IMR-90 (cell line): ENCODE measurements around the gene GUCY1A2. TPM values are rescaled to one million over a fixed set of nuclear protein-coding genes. Genes with fewer than 3 reads are reported as not detected.

Source experiments
- ATAC-seq: fragments of 200-7000 bp; cut with Tn5 transposase; 2 replicates; pipeline ENCODE4 v1.9.1; 2020; ENCODE audit warnings: low read depth, mild to moderate bottlenecking, moderate library complexity
- BruUV-seq: library from RNA; stranded (reverse); fragments of 400-500 nt; replicated peaks from 2 replicates; lab custom pipeline; 2021; lab: Mats Ljungman, UMichigan
- CTCF ChIA-PET: fragments of 300-600 bp; formaldehyde crosslinking; extraction: SDS; loops from one replicate; lab custom pipeline; 2021; ENCODE audit warnings: antibody characterized with exemption; lab: Yijun Ruan, JAX
- POLR2A ChIA-PET: fragments of 300-600 bp; sonication (Branson Sonifier 250); formaldehyde crosslinking; loops from one replicate; lab custom pipeline; 2022; ENCODE audit warnings: antibody characterized with exemption; ENCODE audit not compliant: unreplicated experiment; lab: Charles Lee
- DNase-seq: peaks from one replicate; pipeline ENCODE4 v3.0.0; 2013
- H2AFZ ChIP-seq: replicated peaks from 2 replicates; pipeline ENCODE3; 2013; ENCODE audit warnings: low read length, mild to moderate bottlenecking; ENCODE audit not compliant: poor library complexity
- H2AK5ac ChIP-seq: 2 replicates; pipeline ENCODE4 v1.6.1; 2013; ENCODE audit warnings: low read depth, low read length, inconsistent platforms
- H2AK9ac ChIP-seq: replicated peaks from 2 replicates; pipeline ENCODE3; 2013; ENCODE audit warnings: mild to moderate bottlenecking, low read depth, low read length, moderate library complexity; ENCODE audit not compliant: poor library complexity
- H2BK120ac ChIP-seq: 2 replicates; pipeline ENCODE4 v1.6.1; 2013; ENCODE audit warnings: low read depth, low read length, inconsistent platforms
- H2BK15ac ChIP-seq: 3 replicates; pipeline ENCODE4 v1.6.1; 2013; ENCODE audit warnings: low read depth, low read length, inconsistent platforms
- H2BK20ac ChIP-seq: 2 replicates; pipeline ENCODE4 v1.6.1; 2013; ENCODE audit warnings: low read depth, mild to moderate bottlenecking, inconsistent platforms, low read length, moderate library complexity
- H2BK5ac ChIP-seq: 2 replicates; pipeline ENCODE4 v1.6.1; 2013; ENCODE audit warnings: mild to moderate bottlenecking, low read depth, low read length, inconsistent platforms; ENCODE audit not compliant: poor library complexity, severe bottlenecking
- H3K14ac ChIP-seq: replicated peaks from 2 replicates; pipeline ENCODE4 v1.6.1; 2013; ENCODE audit warnings: low read depth, low read length, inconsistent platforms
- H3K18ac ChIP-seq: 2 replicates; pipeline ENCODE4 v1.6.1; 2013; ENCODE audit warnings: low read depth, low read length, control low read depth
- H3K23ac ChIP-seq: 2 replicates; pipeline ENCODE4 v1.6.1; 2013; ENCODE audit warnings: low read depth, low read length, inconsistent platforms
- H3K27ac ChIP-seq: 2 replicates; pipeline ENCODE4 v1.5.1; 2013; ENCODE audit warnings: mild to moderate bottlenecking, control low read depth, low read length; ENCODE audit not compliant: insufficient read depth
- H3K27me3 ChIP-seq: 2 replicates; pipeline ENCODE4 v1.6.1; 2013; ENCODE audit warnings: low read length; ENCODE audit not compliant: control insufficient read depth, insufficient read depth
- H3K36me3 ChIP-seq: 2 replicates; pipeline ENCODE4 v1.6.1; 2013; ENCODE audit warnings: low read length, mixed read lengths; ENCODE audit not compliant: control insufficient read depth, insufficient read depth
- H3K4ac ChIP-seq: 2 replicates; pipeline ENCODE4 v1.6.1; 2013; ENCODE audit warnings: low read depth, low read length, inconsistent platforms
- H3K4me1 ChIP-seq: 2 replicates; pipeline ENCODE4 v1.6.1; 2013; ENCODE audit warnings: low read length, mixed read lengths; ENCODE audit not compliant: control insufficient read depth, insufficient read depth
- H3K4me2 ChIP-seq: 2 replicates; pipeline ENCODE4 v1.6.1; 2013; ENCODE audit warnings: low read depth, mild to moderate bottlenecking, control low read depth, low read length, moderate library complexity
- H3K4me3 ChIP-seq: 2 replicates; pipeline ENCODE4 v1.5.1; 2013; ENCODE audit warnings: low read depth, mild to moderate bottlenecking, control low read depth, low read length, moderate library complexity; ENCODE audit not compliant: insufficient read depth
- H3K56ac ChIP-seq: 2 replicates; pipeline ENCODE4 v1.6.1; 2013; ENCODE audit warnings: low read length, inconsistent platforms; ENCODE audit not compliant: insufficient read depth; ENCODE audit errors: extremely low read depth
- H3K79me1 ChIP-seq, 2 experiments: 2 replicates each; pipeline ENCODE4 v1.6.1; 2013; ENCODE audit warnings: low read length in 2 of 2, inconsistent platforms in 1 of 2, low read depth in 1 of 2
- H3K9ac ChIP-seq: 2 replicates; pipeline ENCODE4 v1.6.1; 2013; ENCODE audit warnings: low read depth, low read length, control low read depth
- H3K9me1 ChIP-seq: 2 replicates; pipeline ENCODE4 v1.6.1; 2013; ENCODE audit warnings: low read length, inconsistent platforms; ENCODE audit not compliant: insufficient read depth
- H3K9me3 ChIP-seq: 2 replicates; pipeline ENCODE4 v1.6.1; 2013; ENCODE audit warnings: low read length; ENCODE audit not compliant: control insufficient read depth, insufficient read depth
- H4K20me1 ChIP-seq: 2 replicates; pipeline ENCODE4 v1.6.1; 2013; ENCODE audit warnings: low read length, inconsistent platforms; ENCODE audit not compliant: insufficient read depth
- H4K5ac ChIP-seq: 2 replicates; pipeline ENCODE4 v1.6.1; 2013; ENCODE audit warnings: mild to moderate bottlenecking, low read depth, low read length, control low read depth
- H4K8ac ChIP-seq, 2 experiments: 2 replicates each; pipeline ENCODE4 v1.6.1; 2013; ENCODE audit warnings: low read depth in 2 of 2, low read length in 2 of 2, control low read depth in 1 of 2, inconsistent platforms in 1 of 2
- H4K91ac ChIP-seq: 2 replicates; pipeline ENCODE4 v1.6.1; 2013; ENCODE audit warnings: low read depth, low read length, inconsistent platforms; ENCODE audit not compliant: insufficient read depth
- BHLHE40 ChIP-seq: fragments of 150-350 bp; IDR thresholded peaks from 2 replicates; pipeline ENCODE4 v1.6.1; 2016; ENCODE audit warnings: mild to moderate bottlenecking, low read depth, low read length
- CEBPB ChIP-seq: IDR thresholded peaks from 2 replicates; pipeline ENCODE4 v1.6.1; 2012; ENCODE audit warnings: low read depth, low read length, improper control_type of control experiment
- CHD1 ChIP-seq: IDR thresholded peaks from 2 replicates; pipeline ENCODE4 v1.6.1; 2012; ENCODE audit warnings: low read depth, low read length, improper control_type of control experiment
- FOS ChIP-seq: fragments of 150-350 bp; IDR thresholded peaks from 2 replicates; pipeline ENCODE4 v1.6.1; 2016; ENCODE audit warnings: low read depth, low read length
- MAFK ChIP-seq: IDR thresholded peaks from 2 replicates; pipeline ENCODE4 v1.6.1; 2012; ENCODE audit warnings: low read depth, low read length, improper control_type of control experiment
- MAZ ChIP-seq: IDR thresholded peaks from 2 replicates; pipeline ENCODE4 v1.6.1; 2012; ENCODE audit warnings: low read depth, mild to moderate bottlenecking, low read length, improper control_type of control experiment, moderate library complexity, borderline replicate concordance
- MXI1 ChIP-seq: IDR thresholded peaks from 2 replicates; pipeline ENCODE4 v1.6.1; 2012; ENCODE audit warnings: low read depth, mild to moderate bottlenecking, low read length, moderate library complexity, borderline replicate concordance
- NFE2L2 ChIP-seq: fragments of 150-350 bp; IDR thresholded peaks from 2 replicates; pipeline ENCODE4 v1.6.1; 2016; ENCODE audit warnings: low read depth, mild to moderate bottlenecking, low read length
- POLR2A ChIP-seq: IDR thresholded peaks from 2 replicates; pipeline ENCODE4 v1.6.1; 2012; ENCODE audit warnings: mild to moderate bottlenecking, low read depth, low read length
- RAD21 ChIP-seq: IDR thresholded peaks from 2 replicates; pipeline ENCODE4 v1.6.1; 2012; ENCODE audit warnings: low read length, improper control_type of control experiment
- RCOR1 ChIP-seq: IDR thresholded peaks from 2 replicates; pipeline ENCODE4 v1.6.1; 2012; ENCODE audit warnings: mild to moderate bottlenecking, low read length, improper control_type of control experiment; ENCODE audit not compliant: insufficient replicate concordance
- RFX5 ChIP-seq: IDR thresholded peaks from 2 replicates; pipeline ENCODE4 v1.8.0; 2012; ENCODE audit warnings: low read depth, mild to moderate bottlenecking, low read length, moderate library complexity
- SMC3 ChIP-seq: fragments of 150-350 bp; IDR thresholded peaks from 2 replicates; pipeline ENCODE4 v1.6.1; 2016; ENCODE audit warnings: low read depth, mild to moderate bottlenecking, antibody characterized with exemption, low read length, moderate library complexity
- USF2 ChIP-seq: fragments of 150-350 bp; IDR thresholded peaks from 2 replicates; pipeline ENCODE4 v1.6.1; 2017; ENCODE audit warnings: mild to moderate bottlenecking, antibody characterized with exemption, low read length, low read depth
- WGBS, 2 experiments: methylation state at CpG; one replicate each; pipeline versions ENCODE4 v1.1.5 to v1.1.7; 2013; ENCODE audit warnings: missing lambda C conversion rate in 2 of 2; ENCODE audit not compliant: insufficient read length in 1 of 2; ENCODE audit errors: extremely low coverage in 2 of 2; 5-methylcytosine and 5-hydroxymethylcytosine counted together
- dilution Hi-C: fragments of 300-500 bp; cut with HindIII; formaldehyde crosslinking; loops from one replicate; pipeline ENCODE4 v1.14.3; 2018; ENCODE audit warnings: low sequenced_read_pairs; ENCODE audit not compliant: unreplicated experiment
- in situ Hi-C: fragments of 300-500 bp; cut with MboI; formaldehyde crosslinking; loops from 3 replicates; pipeline ENCODE4 v1.14.3; 2019; ENCODE audit warnings: low sequenced_read_pairs, inconsistent platforms, mixed read lengths
- intact Hi-C: fragments of 100-400 bp; cut with micrococcal nuclease; formaldehyde crosslinking; loops from 2 replicates; pipeline ENCODE4 v1.10.0; 2022
- polyA plus RNA-seq, 3 experiments: library from polyadenylated mRNA; depleted of rRNA; stranded (reverse); fragments of >200 nt; gene quantifications; 2 replicates each; pipeline ENCODE4 v1.2.3, GENCODE V29; 2012; ENCODE audit warnings: low replicate concordance in 1 of 3
- total RNA-seq: library from RNA; depleted of rRNA; stranded (reverse); fragments of >200 nt; gene quantifications from 2 replicates; pipeline ENCODE4 v1.2.3, GENCODE V29; 2012
- TF ChIP-seq, protein P1 (sequence below): conservative IDR thresholded peaks from 2 replicates; pipeline ENCODE4 v1.5.1; 2012; ENCODE audit warnings: mild to moderate bottlenecking, low read depth, low read length, improper control_type of control experiment
- TF ChIP-seq, protein P2 (sequence below): fragments of 150-350 bp; IDR thresholded peaks from 2 replicates; pipeline ENCODE4 v1.6.1; 2016; ENCODE audit warnings: low read depth, mild to moderate bottlenecking, low read length, moderate library complexity, borderline replicate concordance

Gene GUCY1A2
- total and polyA plus RNA-seq, 2 of the 4 experiments (the other 2 are of a cell fraction): under 0.01 to 0.03 TPM

DNA sequence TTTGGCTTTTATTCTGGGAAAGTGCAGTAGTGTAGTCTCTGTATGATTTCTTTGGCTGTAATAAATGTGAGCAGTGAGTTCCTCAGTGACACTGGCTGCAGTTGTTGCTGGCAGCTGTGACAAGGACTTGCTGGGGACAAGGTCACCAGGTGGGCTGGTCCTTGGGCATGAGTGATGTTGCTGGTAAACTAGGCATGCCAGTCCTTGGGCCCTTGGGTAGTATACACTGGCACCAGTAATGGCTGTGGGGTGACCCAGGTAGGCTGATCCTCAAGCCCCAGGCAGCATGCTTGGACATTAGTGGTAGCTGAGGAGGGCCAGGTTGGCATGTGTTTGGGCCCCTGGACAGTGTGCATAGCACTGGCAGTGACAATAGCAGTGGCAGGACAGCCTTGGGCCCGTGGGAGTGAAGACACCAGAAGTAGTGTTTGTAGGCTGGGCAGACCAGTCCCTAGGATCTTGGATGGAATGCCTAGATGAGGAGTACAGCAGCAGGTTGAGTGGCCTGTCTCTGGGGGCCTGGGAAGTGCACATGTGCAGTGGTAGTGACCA, 164.3 kb downstream of the GUCY1A2 start:
- Histone ChIP-seq H3K79me1 (no peaks in the 10 kb centered on the region), H3K18ac (no peak overlapping the region), H3K4me1 (no peaks in the 10 kb centered on the region), H3K4me3 (no peak overlapping the region), H3K36me3 (no peaks in the 10 kb centered on the region), H2BK20ac (no peak overlapping the region), H3K23ac (no peak overlapping the region), H3K9me3 (no peaks in the 10 kb centered on the region), H4K8ac (no peak overlapping the region), H4K20me1 (no peaks in the 10 kb centered on the region), H2AK5ac (no peak overlapping the region), H3K14ac (no peak overlapping the region), H3K9me1 (no peaks in the 10 kb centered on the region), H3K56ac (no peak overlapping the region), H3K9ac (no peak overlapping the region), H3K4me2 (no peak overlapping the region), H2BK5ac (no peak overlapping the region), H3K27me3 (no peaks in the 10 kb centered on the region), H3K4ac (no peak overlapping the region), H3K27ac (no peak overlapping the region), H2BK120ac (no peak overlapping the region), H2AK9ac (no peak overlapping the region), H2AFZ (no peak overlapping the region), H2BK15ac (no peak overlapping the region), H4K91ac (no peak overlapping the region), H4K5ac (no peak overlapping the region)
- 100% methylated on average over 1 of the region's 1 CpG; no CpG with 5 or more reads in 1 of the 2 experiments for WGBS, 2 experiments
- TF ChIP-seq NFE2L2 (no peak), BHLHE40 (no peak), CEBPB (no peak), RFX5 (no peak), CHD1 (no peak), FOS (no peak), RAD21 (no peak), USF2 (no peak), MAFK (no peak), POLR2A (no peak), RCOR1 (no peak), MXI1 (no peak), SMC3 (no peak), MAZ (no peak)
- TF ChIP-seq, protein P1, sequence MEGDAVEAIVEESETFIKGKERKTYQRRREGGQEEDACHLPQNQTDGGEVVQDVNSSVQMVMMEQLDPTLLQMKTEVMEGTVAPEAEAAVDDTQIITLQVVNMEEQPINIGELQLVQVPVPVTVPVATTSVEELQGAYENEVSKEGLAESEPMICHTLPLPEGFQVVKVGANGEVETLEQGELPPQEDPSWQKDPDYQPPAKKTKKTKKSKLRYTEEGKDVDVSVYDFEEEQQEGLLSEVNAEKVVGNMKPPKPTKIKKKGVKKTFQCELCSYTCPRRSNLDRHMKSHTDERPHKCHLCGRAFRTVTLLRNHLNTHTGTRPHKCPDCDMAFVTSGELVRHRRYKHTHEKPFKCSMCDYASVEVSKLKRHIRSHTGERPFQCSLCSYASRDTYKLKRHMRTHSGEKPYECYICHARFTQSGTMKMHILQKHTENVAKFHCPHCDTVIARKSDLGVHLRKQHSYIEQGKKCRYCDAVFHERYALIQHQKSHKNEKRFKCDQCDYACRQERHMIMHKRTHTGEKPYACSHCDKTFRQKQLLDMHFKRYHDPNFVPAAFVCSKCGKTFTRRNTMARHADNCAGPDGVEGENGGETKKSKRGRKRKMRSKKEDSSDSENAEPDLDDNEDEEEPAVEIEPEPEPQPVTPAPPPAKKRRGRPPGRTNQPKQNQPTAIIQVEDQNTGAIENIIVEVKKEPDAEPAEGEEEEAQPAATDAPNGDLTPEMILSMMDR: no peak
- TF ChIP-seq, protein P2, sequence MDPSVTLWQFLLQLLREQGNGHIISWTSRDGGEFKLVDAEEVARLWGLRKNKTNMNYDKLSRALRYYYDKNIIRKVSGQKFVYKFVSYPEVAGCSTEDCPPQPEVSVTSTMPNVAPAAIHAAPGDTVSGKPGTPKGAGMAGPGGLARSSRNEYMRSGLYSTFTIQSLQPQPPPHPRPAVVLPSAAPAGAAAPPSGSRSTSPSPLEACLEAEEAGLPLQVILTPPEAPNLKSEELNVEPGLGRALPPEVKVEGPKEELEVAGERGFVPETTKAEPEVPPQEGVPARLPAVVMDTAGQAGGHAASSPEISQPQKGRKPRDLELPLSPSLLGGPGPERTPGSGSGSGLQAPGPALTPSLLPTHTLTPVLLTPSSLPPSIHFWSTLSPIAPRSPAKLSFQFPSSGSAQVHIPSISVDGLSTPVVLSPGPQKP: no peak
- in situ Hi-C loops (no loop called here), intact Hi-C loops (no loop called here), dilution Hi-C loops (no loop called here)
- DNase-seq (no peak), ATAC-seq (no peak)
- BruUV-seq: no TSS peak
- POLR2A ChIA-PET: no interaction called here
- CTCF ChIA-PET: no interaction called here
